ENCODE measurements around the gene RBFOX2. TPM values are rescaled to one million over a fixed set of nuclear protein-coding genes. Genes with fewer than 3 reads are reported as not detected.

RBFOX2 gene
- total and polyA plus RNA-seq, 2 of the 8 experiments (the other 6 are each of a cell fraction or from before 2014, with no cell fraction given): 121 to 122 TPM

GRCh38 chr22:35961480-35962295 is 66.9 kb downstream of the RBFOX2 start:
- Histone ChIP-seq H2BK120ac (replicated peaks; ENCODE audit: low read depth, low read length) (no peak overlapping the region), H4K5ac (ENCODE audit: insufficient read length, low read depth, low read length) (no peak overlapping the region), H3K4me2 (ENCODE audit: insufficient read depth in 1 of 2, low read depth in 2 of 2, low read length in 2 of 2) (peak overlapping the region; percentile 65 to 83), H3K14ac (ENCODE audit: insufficient read length) (no peak overlapping the region), H2BK15ac (ENCODE audit: low read length) (no peak overlapping the region), H3K27me3 (replicated peaks in 1 of 4; ENCODE audit: control insufficient read depth in 3 of 4, extremely low read depth in 1 of 4, insufficient read depth in 3 of 4, low read length in 3 of 4) (no peaks in the 10 kb centered on the region), H4K20me1 (replicated peaks in 1 of 2; ENCODE audit: control insufficient read depth in 1 of 2, insufficient read depth in 2 of 2, low read length in 2 of 2) (peaks cover 0 to 2% of the 10 kb centered on the region in 2 experiments), H2BK12ac (ENCODE audit: low read depth, low read length) (peak overlapping the region; percentile 60; the same call in 1 of the 2 replicates), H3K79me2 (ENCODE audit: control insufficient read depth in 1 of 2, insufficient read depth in 2 of 2, low read length in 2 of 2) (peaks cover 5 to 88% of the 10 kb centered on the region in 2 experiments; a peak in 3 of 4 replicates), H2AFZ (ENCODE audit: low read length) (no peak overlapping the region), H3K4me1 (replicated peaks in 1 of 4; ENCODE audit: control insufficient read depth in 3 of 4, insufficient read depth in 4 of 4, low read length in 3 of 4) (peaks cover 2 to 11% (median 6%) of the 10 kb centered on the region in 4 experiments; a peak in 5 of 7 replicates), H3K27ac (ENCODE audit: low read depth, low read length) (peak overlapping the region; percentile 62), H3K23me2 (ENCODE audit: low read depth, low read length) (peaks cover 2% of the 10 kb centered on the region; the same call in 1 of the 2 replicates), H4K8ac (ENCODE audit: extremely low read depth, insufficient read depth, low read length) (no peak overlapping the region), H4K91ac (replicated peaks; ENCODE audit: insufficient read length, low read length) (no peak overlapping the region), H2BK20ac (ENCODE audit: low read length) (no peak overlapping the region), H2AK5ac (ENCODE audit: low read depth, low read length) (peak overlapping the region; percentile 68; the same call in 1 of the 2 replicates), H3K4ac (replicated peaks; ENCODE audit: insufficient read length, low read depth, low read length) (no peak overlapping the region), H3K23ac (ENCODE audit: insufficient read length) (no peak overlapping the region), H2BK5ac (ENCODE audit: low read depth, low read length) (0 out of 2 replicates have a peak overlapping the region, but pooled peaks have one; percentile 71), H3K9me3 (ENCODE audit: insufficient read depth in 2 of 2, low read depth in 1 of 2, low read length in 1 of 2) (no peaks in the 10 kb centered on the region), H3K9ac (replicated peaks in 1 of 4; ENCODE audit: extremely low read depth in 1 of 4, low read depth in 3 of 4, low read length in 3 of 4) (peak overlapping the region in 1 of 4 experiments; percentile 35; a peak in 3 of 7 replicates), H3K36me3 (ENCODE audit: control insufficient read depth in 2 of 4, insufficient read depth in 4 of 4, low read length in 3 of 4) (no peaks in the 10 kb centered on the region; a peak in 1 of 8 replicates), H3K4me3 (ENCODE audit: extremely low read depth in 1 of 4, insufficient read depth in 2 of 4, low read depth in 3 of 4, low read length in 4 of 4) (peak overlapping the region; percentile 17 to 42 (median 26); a peak in 4 of 8 replicates), H3K18ac (ENCODE audit: extremely low read depth, low read length) (peak overlapping the region; percentile 32; the same call in 1 of the 2 replicates), H3K56ac (replicated peaks; ENCODE audit: insufficient read length, low read depth, low read length) (no peak overlapping the region), H3K79me1 (ENCODE audit: low read depth, low read length) (peaks cover 2% of the 10 kb centered on the region; the same call in 1 of the 2 replicates)
- DNase-seq (ENCODE audit: low read depth in 1 of 2, low spot score in 2 of 2) (peak; percentile 47 to 59), FAIRE-seq (peak; percentile 99)
- ChIA-PET POLR2A (ENCODE audit: partially characterized antibody) (interaction anchor here (0.6 to 1.5 kb wide), 3 partner anchors 10 to 105 kb away, joined by 3 to 4 read pairs (median 4); no protein-coding TSS in a partner anchor), CTCF (ENCODE audit: partially characterized antibody) (interaction anchor here (0.7 to 1.0 kb wide), 4 partner anchors 22 to 335 kb away, joined by 3 to 4 read pairs (median 4); no protein-coding TSS in a partner anchor)
- WGBS, 2 experiments (ENCODE audit: extremely low coverage in 1 of 2, insufficient coverage in 1 of 2, insufficient read length in 1 of 2, insufficient replicate concordance in 2 of 2, low coverage in 1 of 2, low lambda C conversion rate in 2 of 2, missing lambda C conversion rate in 1 of 2): 36% methylated on average over 5 of the region's 5 CpGs; no CpG with 5 or more reads in 1 of the 2 experiments
- no peak for TF ChIP-seq CBX8 (IDR thresholded peaks at IDR 0.05; ENCODE audit: borderline replicate concordance, low read depth, low read length)
- TF ChIP-seq HDAC6 (IDR thresholded peaks at IDR 0.05; ENCODE audit: low read depth, low read length): no peak
- TF ChIP-seq SAP30 (IDR thresholded peaks at IDR 0.05; ENCODE audit: insufficient read depth, insufficient replicate concordance, low read length): no peak
- 0 out of 2 replicates have a peak, but pooled peaks have one; percentile 11 for TF ChIP-seq TBP (IDR thresholded peaks at IDR 0.05; ENCODE audit: low read depth, low read length)
- no peak for TF ChIP-seq RNF2 (IDR thresholded peaks at IDR 0.05; ENCODE audit: borderline replicate concordance, low read depth, low read length, missing control alignments, poor library complexity, severe bottlenecking)
- TF ChIP-seq RAD21 (IDR thresholded peaks at IDR 0.05 in 1 of 2, conservative IDR thresholded peaks at IDR 0.05 in 1 of 2; ENCODE audit: low read depth in 2 of 2, low read length in 2 of 2): no peak
- no peak for TF ChIP-seq KDM4A (IDR thresholded peaks at IDR 0.05; ENCODE audit: low read depth, low read length, severe bottlenecking)

All from H1 (cell line).